K562 (cell line): ENCODE data around the gene TRIP12. TPM values are rescaled to one million over a fixed set of nuclear protein-coding genes. Genes with fewer than 3 reads are reported as not detected.

Source experiments
- ARNT ChIP-seq, 2 experiments: fragments of 450-650 bp; IDR thresholded peaks; 2 replicates each; pipeline ENCODE4 v1.6.1; 2016; ENCODE audit warnings: mild to moderate bottlenecking in 1 of 2
- BHLHE40 ChIP-seq: IDR thresholded peaks from 2 replicates; pipeline ENCODE4 v1.6.1; 2011; ENCODE audit warnings: low read length, improper control_type of control experiment
- ELF4 ChIP-seq: fragments of 450-650 bp; formaldehyde crosslinking; IDR thresholded peaks from 2 replicates; pipeline ENCODE4 v1.4.0; 2022; ENCODE audit warnings: missing genetic modification characterization
- ETV1 ChIP-seq: fragments of 450-650 bp; conservative IDR thresholded peaks from 2 replicates; pipeline ENCODE4 v1.6.1; 2016; ENCODE audit warnings: missing genetic modification characterization, control low read depth, low read depth, missing compliant biosample characterization
- HOMEZ ChIP-seq: fragments of 250-450 bp; sonication (Bioruptor Pico); IDR thresholded peaks from 2 replicates; pipeline ENCODE4 v1.4.0; 2020; ENCODE audit warnings: mild to moderate bottlenecking, moderate library complexity
- L3MBTL2 ChIP-seq: fragments of 450-650 bp; IDR thresholded peaks from 2 replicates; pipeline ENCODE4 v1.6.1; 2016; ENCODE audit warnings: mild to moderate bottlenecking, moderate library complexity
- POLR2AphosphoS5 ChIP-seq: IDR thresholded peaks from 2 replicates; pipeline ENCODE4 v1.6.1; 2011; ENCODE audit warnings: mild to moderate bottlenecking, low read depth, low read length, moderate library complexity; ENCODE audit not compliant: control insufficient read depth, insufficient read depth
- ZNF212 ChIP-seq: fragments of 450-650 bp; formaldehyde crosslinking; IDR thresholded peaks from 2 replicates; pipeline ENCODE4 v1.4.0; 2020; ENCODE audit warnings: mild to moderate bottlenecking
- ZNF518B ChIP-seq: fragments of 250-450 bp; sonication (Bioruptor Pico); IDR thresholded peaks from 2 replicates; pipeline ENCODE4 v1.5.0; 2021; ENCODE audit warnings: mild to moderate bottlenecking, moderate library complexity
- polyA plus RNA-seq, 8 experiments: library from polyadenylated mRNA; depleted of rRNA in 4 of 8; stranded (reverse) in 5 of 8; unstranded in 3 of 8; fragments of >200 nt; fragmentation: Nextera tagmentation in 2 of 8; fragmentation: Illumina TruSeq in 1 of 8; extraction: Ambion mirVana in 2 of 8; extraction: Trizol in 1 of 8; gene quantifications; 2 replicates each; pipeline versions ENCODE4 v1.2.1 to v1.2.3, GENCODE V29; 2011 to 2014; ENCODE audit warnings: inconsistent platforms in 1 of 8, missing spikeins in 1 of 8
- total RNA-seq, 7 experiments: library from RNA; depleted of rRNA in 6 of 7; stranded (reverse); fragments of >200 nt in 6 of 7; fragmentation: Illumina TruSeq in 2 of 7; extraction: Trizol in 2 of 7; gene quantifications; 2 replicates each; pipeline versions ENCODE4 v1.2.1 to v1.2.3, GENCODE V29; 2011 to 2021; ENCODE audit warnings: low replicate concordance in 1 of 7
- TF ChIP-seq, protein P1 (sequence below): fragments of 250-450 bp; sonication (Bioruptor Pico); IDR thresholded peaks from 2 replicates; pipeline ENCODE4 v1.4.0; 2020

Gene TRIP12
- total and polyA plus RNA-seq, 9 of the 15 experiments (the other 6 are each of a cell fraction or from before 2014, with no cell fraction given), result 15.2 to 131 (median 80.1) TPM

- TF ChIP-seq, protein P1, sequence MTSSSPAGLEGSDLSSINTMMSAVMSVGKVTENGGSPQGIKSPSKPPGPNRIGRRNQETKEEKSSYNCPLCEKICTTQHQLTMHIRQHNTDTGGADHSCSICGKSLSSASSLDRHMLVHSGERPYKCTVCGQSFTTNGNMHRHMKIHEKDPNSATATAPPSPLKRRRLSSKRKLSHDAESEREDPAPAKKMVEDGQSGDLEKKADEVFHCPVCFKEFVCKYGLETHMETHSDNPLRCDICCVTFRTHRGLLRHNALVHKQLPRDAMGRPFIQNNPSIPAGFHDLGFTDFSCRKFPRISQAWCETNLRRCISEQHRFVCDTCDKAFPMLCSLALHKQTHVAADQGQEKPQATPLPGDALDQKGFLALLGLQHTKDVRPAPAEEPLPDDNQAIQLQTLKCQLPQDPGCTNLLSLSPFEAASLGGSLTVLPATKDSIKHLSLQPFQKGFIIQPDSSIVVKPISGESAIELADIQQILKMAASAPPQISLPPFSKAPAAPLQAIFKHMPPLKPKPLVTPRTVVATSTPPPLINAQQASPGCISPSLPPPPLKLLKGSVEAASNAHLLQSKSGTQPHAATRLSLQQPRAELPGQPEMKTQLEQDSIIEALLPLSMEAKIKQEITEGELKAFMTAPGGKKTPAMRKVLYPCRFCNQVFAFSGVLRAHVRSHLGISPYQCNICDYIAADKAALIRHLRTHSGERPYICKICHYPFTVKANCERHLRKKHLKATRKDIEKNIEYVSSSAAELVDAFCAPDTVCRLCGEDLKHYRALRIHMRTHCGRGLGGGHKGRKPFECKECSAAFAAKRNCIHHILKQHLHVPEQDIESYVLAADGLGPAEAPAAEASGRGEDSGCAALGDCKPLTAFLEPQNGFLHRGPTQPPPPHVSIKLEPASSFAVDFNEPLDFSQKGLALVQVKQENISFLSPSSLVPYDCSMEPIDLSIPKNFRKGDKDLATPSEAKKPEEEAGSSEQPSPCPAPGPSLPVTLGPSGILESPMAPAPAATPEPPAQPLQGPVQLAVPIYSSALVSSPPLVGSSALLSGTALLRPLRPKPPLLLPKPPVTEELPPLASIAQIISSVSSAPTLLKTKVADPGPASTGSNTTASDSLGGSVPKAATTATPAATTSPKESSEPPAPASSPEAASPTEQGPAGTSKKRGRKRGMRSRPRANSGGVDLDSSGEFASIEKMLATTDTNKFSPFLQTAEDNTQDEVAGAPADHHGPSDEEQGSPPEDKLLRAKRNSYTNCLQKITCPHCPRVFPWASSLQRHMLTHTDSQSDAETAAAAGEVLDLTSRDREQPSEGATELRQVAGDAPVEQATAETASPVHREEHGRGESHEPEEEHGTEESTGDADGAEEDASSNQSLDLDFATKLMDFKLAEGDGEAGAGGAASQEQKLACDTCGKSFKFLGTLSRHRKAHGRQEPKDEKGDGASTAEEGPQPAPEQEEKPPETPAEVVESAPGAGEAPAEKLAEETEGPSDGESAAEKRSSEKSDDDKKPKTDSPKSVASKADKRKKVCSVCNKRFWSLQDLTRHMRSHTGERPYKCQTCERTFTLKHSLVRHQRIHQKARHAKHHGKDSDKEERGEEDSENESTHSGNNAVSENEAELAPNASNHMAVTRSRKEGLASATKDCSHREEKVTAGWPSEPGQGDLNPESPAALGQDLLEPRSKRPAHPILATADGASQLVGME (CRISPR knock-in tag), result no peak
- TF ChIP-seq ARNT (IDR thresholded peaks at IDR 0.05) (no peak), ELF4 (CRISPR knock-in tag) (no peak), BHLHE40 (no peak), ZNF212 (CRISPR knock-in tag) (no peak), POLR2AphosphoS5 (no peak), ETV1 (tag) (no peak), ZNF518B (no peak), HOMEZ (no peak), L3MBTL2 (no peak)
Observed at GRCh38 chr2:229879191-229879950, 42.4 kb downstream of the TRIP12 start (continued).
